Stimulated activated CD4-positive, alpha-beta T cell treated with anti-CD3 and anti-CD28 coated beads, TNF-alpha, amount 100 ng/mL, for 48 hours (primary cell): ENCODE data around the gene LKAAEAR1.

Experiments
- DNase-seq, 3 donors: peaks; one replicate each; pipeline ENCODE4 v3.0.0-alpha.2; 2020; ENCODE audit warnings: low read depth in 3 of 3

The LKAAEAR1 gene

GRCh38 chr20:64079273-64080012 lies 4.8 kb downstream of the LKAAEAR1 start, which contains the start of gene RGS19:
TSS of gene RGS19 (minus strand) at chr20:64079518. CDS start at chr20:64076886, 2,632 bp downstream.
- DNase-seq, result no peak

- no peak for DNase-seq
Measured at GRCh38 chr20:64078934-64079272, 5.3 kb downstream of the LKAAEAR1 start.

- no peak for DNase-seq
Measured at GRCh38 chr20:64077876-64078551, 6.2 kb downstream of the LKAAEAR1 start.

- no peak for DNase-seq
Measured at GRCh38 chr20:64077541-64077875, 6.7 kb downstream of the LKAAEAR1 start.

GRCh38 chr20:64077094-64077493 lies 7.1 kb downstream of the LKAAEAR1 start:
- DNase-seq, result no peak

- no peak for DNase-seq
Measured at GRCh38 chr20:64076061-64076997, 7.9 kb downstream of the LKAAEAR1 start.

- DNase-seq, result no peak
Measured at GRCh38 chr20:64075556-64075955, 8.6 kb downstream of the LKAAEAR1 start.

- no peak for DNase-seq
Measured at GRCh38 chr20:64074963-64075362, 9.2 kb downstream of the LKAAEAR1 start.

GRCh38 chr20:64074184-64074789 lies 9.9 kb downstream of the LKAAEAR1 start:
- no peak for DNase-seq

GRCh38 chr20:64073476-64074183 lies 10.6 kb downstream of the LKAAEAR1 start:
- no peak for DNase-seq

- DNase-seq, result no peak
Measured at GRCh38 chr20:64072498-64073063, 11.6 kb downstream of the LKAAEAR1 start.

GRCh38 chr20:64071341-64072332 lies 12.6 kb downstream of the LKAAEAR1 start:
- DNase-seq, result no peak

- no peak for DNase-seq
Measured at GRCh38 chr20:64070244-64070993, 13.8 kb downstream of the LKAAEAR1 start.

GRCh38 chr20:64069614-64070243 lies 14.5 kb downstream of the LKAAEAR1 start:
- DNase-seq, result no peak

- DNase-seq, result no peak
Measured at GRCh38 chr20:64069209-64069613, 15.0 kb downstream of the LKAAEAR1 start.

GRCh38 chr20:64068386-64069208 lies 15.6 kb downstream of the LKAAEAR1 start:
- DNase-seq, result no peak

- no peak for DNase-seq
Measured at GRCh38 chr20:64067733-64068307, 16.4 kb downstream of the LKAAEAR1 start.
